ENCODE data around the gene PLXNA3.

DNA sequence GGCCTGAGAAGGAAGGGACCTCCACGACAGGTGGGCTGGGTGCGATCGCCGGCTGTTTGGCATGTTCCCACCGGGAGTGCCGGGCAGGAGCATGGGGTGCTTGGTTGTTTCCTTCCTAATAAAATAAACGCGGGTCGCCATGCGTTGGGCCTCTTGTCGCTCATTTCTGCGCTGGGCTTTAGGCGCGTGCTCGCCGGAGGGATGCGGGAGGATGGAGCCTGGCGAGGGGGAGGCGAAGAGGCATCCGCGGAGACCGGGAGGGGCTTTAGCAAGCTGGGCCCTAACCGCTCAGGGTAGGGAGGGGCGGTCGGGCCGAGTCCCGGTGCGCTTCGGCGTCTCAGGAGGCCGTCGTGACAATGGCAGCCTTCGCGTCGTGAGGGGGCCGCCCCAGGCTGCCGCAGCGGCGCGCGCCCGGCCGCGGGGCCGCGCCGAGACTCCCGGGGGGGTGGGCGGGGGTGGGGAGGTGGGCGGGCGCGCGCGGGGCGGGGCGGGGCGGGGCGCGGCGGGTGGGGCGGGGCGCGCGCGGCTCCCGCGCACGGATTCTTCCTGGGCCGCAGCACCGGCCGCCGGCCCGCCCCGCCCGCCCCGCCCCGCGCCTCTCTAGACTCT lies 21.6 kb upstream of the PLXNA3 start:
- TF ChIP-seq EZH2 (IDR thresholded peaks at IDR 0.05; ENCODE audit: borderline replicate concordance, low read length) = no peak
- TF ChIP-seq, protein P1, sequence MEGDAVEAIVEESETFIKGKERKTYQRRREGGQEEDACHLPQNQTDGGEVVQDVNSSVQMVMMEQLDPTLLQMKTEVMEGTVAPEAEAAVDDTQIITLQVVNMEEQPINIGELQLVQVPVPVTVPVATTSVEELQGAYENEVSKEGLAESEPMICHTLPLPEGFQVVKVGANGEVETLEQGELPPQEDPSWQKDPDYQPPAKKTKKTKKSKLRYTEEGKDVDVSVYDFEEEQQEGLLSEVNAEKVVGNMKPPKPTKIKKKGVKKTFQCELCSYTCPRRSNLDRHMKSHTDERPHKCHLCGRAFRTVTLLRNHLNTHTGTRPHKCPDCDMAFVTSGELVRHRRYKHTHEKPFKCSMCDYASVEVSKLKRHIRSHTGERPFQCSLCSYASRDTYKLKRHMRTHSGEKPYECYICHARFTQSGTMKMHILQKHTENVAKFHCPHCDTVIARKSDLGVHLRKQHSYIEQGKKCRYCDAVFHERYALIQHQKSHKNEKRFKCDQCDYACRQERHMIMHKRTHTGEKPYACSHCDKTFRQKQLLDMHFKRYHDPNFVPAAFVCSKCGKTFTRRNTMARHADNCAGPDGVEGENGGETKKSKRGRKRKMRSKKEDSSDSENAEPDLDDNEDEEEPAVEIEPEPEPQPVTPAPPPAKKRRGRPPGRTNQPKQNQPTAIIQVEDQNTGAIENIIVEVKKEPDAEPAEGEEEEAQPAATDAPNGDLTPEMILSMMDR (conservative IDR thresholded peaks at IDR 0.05 in 1 of 2, IDR thresholded peaks at IDR 0.05 in 1 of 2; ENCODE audit: extremely low read depth in 1 of 2, insufficient read depth in 1 of 2, low read depth in 1 of 2, low read length in 2 of 2) = no peak

All from mammary epithelial cell (primary cell).